ENCODE results near the gene STPG1.

The STPG1 gene

GRCh38 chr1:24403806-24404205, 9.8 kb downstream of the STPG1 start:
- H3K27me3 ChIP-seq (ENCODE audit: insufficient read depth, low read length), result no peaks in the 10 kb centered on the region
- H3K4me3 ChIP-seq (ENCODE audit: low read length), result no peak overlapping the region
- H3K36me3 ChIP-seq (ENCODE audit: insufficient read depth, low read length), result no peaks in the 10 kb centered on the region
- no peak overlapping the region for H2AFZ ChIP-seq (ENCODE audit: low read depth, low read length)
- H3K9me3 ChIP-seq (ENCODE audit: low read length), result no peaks in the 10 kb centered on the region
- no peaks in the 10 kb centered on the region for H3K4me1 ChIP-seq (ENCODE audit: insufficient read depth, low read length)

GRCh38 chr1:24400065-24400464, 13.5 kb downstream of the STPG1 start:
- no peaks in the 10 kb centered on the region for H3K4me1 ChIP-seq (ENCODE audit: insufficient read depth, low read length)
- no peaks in the 10 kb centered on the region for H3K36me3 ChIP-seq (ENCODE audit: insufficient read depth, low read length)
- H2AFZ ChIP-seq (ENCODE audit: low read depth, low read length), result no peak overlapping the region
- peaks cover 2% of the 10 kb centered on the region for H3K27me3 ChIP-seq (ENCODE audit: insufficient read depth, low read length)
- no peak overlapping the region for H3K4me3 ChIP-seq (ENCODE audit: low read length)
- H3K9me3 ChIP-seq (ENCODE audit: low read length), result no peaks in the 10 kb centered on the region

DNA sequence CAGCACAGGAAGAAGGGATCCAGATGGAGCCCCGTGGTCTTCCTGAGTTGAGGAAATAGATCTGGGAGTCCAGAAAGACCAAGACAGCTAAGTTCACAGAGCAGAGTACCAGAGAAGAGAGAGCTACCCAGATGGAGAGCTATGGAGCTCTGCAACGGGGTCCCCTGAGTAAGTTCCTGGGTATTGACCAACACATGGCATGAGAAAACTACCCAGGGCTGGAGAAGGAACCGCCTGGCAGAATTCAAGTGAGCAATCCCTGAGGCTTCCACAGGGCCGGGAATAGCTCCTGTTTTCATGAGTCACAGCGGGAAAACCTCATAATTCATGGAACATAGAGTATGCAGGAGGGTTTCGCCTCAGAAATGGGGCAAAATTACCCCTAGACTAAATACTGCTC, 19.7 kb downstream of the STPG1 start:
- Histone ChIP-seq H3K4me3 (ENCODE audit: low read length) (no peak overlapping the region), H3K27me3 (ENCODE audit: insufficient read depth, low read length) (peaks cover 2% of the 10 kb centered on the region), H3K36me3 (ENCODE audit: insufficient read depth, low read length) (no peaks in the 10 kb centered on the region), H2AFZ (ENCODE audit: low read depth, low read length) (no peak overlapping the region), H3K4me1 (ENCODE audit: insufficient read depth, low read length) (no peaks in the 10 kb centered on the region), H3K9me3 (ENCODE audit: low read length) (no peaks in the 10 kb centered on the region)

DNA sequence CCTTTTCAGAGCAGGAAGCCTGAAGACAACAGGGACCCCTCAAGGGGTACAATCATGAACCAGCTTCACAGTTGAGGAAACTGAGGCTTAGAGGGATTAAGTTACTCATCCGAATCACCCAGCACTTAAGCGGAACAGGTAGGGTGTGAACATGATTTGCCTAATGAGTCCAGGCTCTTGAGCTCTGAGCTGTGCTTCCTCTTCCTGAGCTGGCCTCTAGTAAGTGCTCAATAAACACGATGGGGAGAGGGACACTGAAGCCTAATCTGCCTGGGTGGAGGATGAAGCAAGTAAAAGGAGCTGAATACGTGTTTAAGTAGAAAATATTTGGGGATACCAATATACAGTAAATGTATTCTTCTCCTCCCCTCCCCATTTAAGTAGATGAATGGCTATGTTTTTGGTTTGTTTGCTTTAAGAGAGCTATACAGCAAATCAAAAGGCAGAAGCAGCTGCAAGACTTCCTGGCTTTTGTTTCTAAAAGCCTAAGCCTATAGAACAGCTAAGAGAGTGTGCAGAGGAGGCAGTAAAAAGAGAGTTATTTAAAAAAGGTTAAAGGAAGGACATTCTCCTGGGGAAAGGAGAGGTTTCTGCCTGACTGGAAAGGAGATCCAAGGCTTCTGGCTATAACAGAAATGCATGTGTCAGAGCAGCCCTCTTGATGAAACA, 20.5 kb downstream of the STPG1 start:
- Histone ChIP-seq H3K9me3 (ENCODE audit: low read length) (no peaks in the 10 kb centered on the region), H3K27me3 (ENCODE audit: insufficient read depth, low read length) (peaks cover 2% of the 10 kb centered on the region), H3K4me1 (ENCODE audit: insufficient read depth, low read length) (no peaks in the 10 kb centered on the region), H3K36me3 (ENCODE audit: insufficient read depth, low read length) (no peaks in the 10 kb centered on the region), H2AFZ (ENCODE audit: low read depth, low read length) (no peak overlapping the region), H3K4me3 (ENCODE audit: low read length) (no peak overlapping the region)

GRCh38 chr1:24392604-24392946, 21.0 kb downstream of the STPG1 start:
- Histone ChIP-seq H3K36me3 (ENCODE audit: insufficient read depth, low read length) (no peaks in the 10 kb centered on the region), H3K9me3 (ENCODE audit: low read length) (no peaks in the 10 kb centered on the region), H3K4me3 (ENCODE audit: low read length) (no peak overlapping the region), H2AFZ (ENCODE audit: low read depth, low read length) (no peak overlapping the region), H3K4me1 (ENCODE audit: insufficient read depth, low read length) (no peaks in the 10 kb centered on the region), H3K27me3 (ENCODE audit: insufficient read depth, low read length) (peaks cover 2% of the 10 kb centered on the region)

GRCh38 chr1:24391882-24392603, 21.5 kb downstream of the STPG1 start:
- no peak overlapping the region for H2AFZ ChIP-seq (ENCODE audit: low read depth, low read length)
- H3K27me3 ChIP-seq (ENCODE audit: insufficient read depth, low read length), result no peaks in the 10 kb centered on the region
- H3K4me3 ChIP-seq (ENCODE audit: low read length), result no peak overlapping the region
- no peaks in the 10 kb centered on the region for H3K9me3 ChIP-seq (ENCODE audit: low read length)
- no peaks in the 10 kb centered on the region for H3K4me1 ChIP-seq (ENCODE audit: insufficient read depth, low read length)
- H3K36me3 ChIP-seq (ENCODE audit: insufficient read depth, low read length), result no peaks in the 10 kb centered on the region

- H3K27me3 ChIP-seq (ENCODE audit: insufficient read depth, low read length), result no peaks in the 10 kb centered on the region
- H3K4me3 ChIP-seq (ENCODE audit: low read length), result no peak overlapping the region
- H3K4me1 ChIP-seq (ENCODE audit: insufficient read depth, low read length), result no peaks in the 10 kb centered on the region
- no peaks in the 10 kb centered on the region for H3K36me3 ChIP-seq (ENCODE audit: insufficient read depth, low read length)
- H3K9me3 ChIP-seq (ENCODE audit: low read length), result peaks cover 2% of the 10 kb centered on the region
- H2AFZ ChIP-seq (ENCODE audit: low read depth, low read length), result no peak overlapping the region
Measured at GRCh38 chr1:24390924-24391782, 22.4 kb downstream of the STPG1 start.

DNA sequence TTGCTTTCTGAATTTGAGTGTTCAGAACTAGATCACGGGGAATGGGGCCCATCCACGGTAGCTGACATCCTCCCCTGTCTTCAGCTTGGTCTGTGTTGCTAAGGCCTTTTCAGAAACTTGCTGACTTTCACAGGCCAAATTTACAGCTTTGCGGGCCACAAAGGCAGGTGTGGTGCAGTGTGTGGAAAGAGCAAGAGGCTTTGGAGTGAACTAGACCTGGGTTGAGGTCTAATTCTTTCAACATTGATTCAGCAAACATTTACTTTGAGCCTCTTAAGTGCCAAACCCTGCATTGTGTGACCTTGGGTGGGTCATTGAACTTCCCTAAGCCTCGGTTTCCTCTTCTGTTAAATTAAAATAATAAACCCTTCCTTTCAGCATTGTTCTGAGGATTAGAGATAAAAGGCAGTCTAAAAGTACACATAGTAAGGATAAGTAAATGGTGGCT, 24.3 kb downstream of the STPG1 start:
- Histone ChIP-seq H3K4me1 (ENCODE audit: insufficient read depth, low read length) (no peaks in the 10 kb centered on the region), H2AFZ (ENCODE audit: low read depth, low read length) (no peak overlapping the region), H3K27me3 (ENCODE audit: insufficient read depth, low read length) (no peaks in the 10 kb centered on the region), H3K36me3 (ENCODE audit: insufficient read depth, low read length) (no peaks in the 10 kb centered on the region), H3K9me3 (ENCODE audit: low read length) (peaks cover 2% of the 10 kb centered on the region), H3K4me3 (ENCODE audit: low read length) (no peak overlapping the region)

- no peaks in the 10 kb centered on the region for H3K27me3 ChIP-seq (ENCODE audit: insufficient read depth, low read length)
- no peaks in the 10 kb centered on the region for H3K4me1 ChIP-seq (ENCODE audit: insufficient read depth, low read length)
- no peak overlapping the region for H2AFZ ChIP-seq (ENCODE audit: low read depth, low read length)
- peaks cover 2% of the 10 kb centered on the region for H3K9me3 ChIP-seq (ENCODE audit: low read length)
- no peak overlapping the region for H3K4me3 ChIP-seq (ENCODE audit: low read length)
- no peaks in the 10 kb centered on the region for H3K36me3 ChIP-seq (ENCODE audit: insufficient read depth, low read length)
Measured at GRCh38 chr1:24388331-24388885, 25.2 kb downstream of the STPG1 start.

DNA sequence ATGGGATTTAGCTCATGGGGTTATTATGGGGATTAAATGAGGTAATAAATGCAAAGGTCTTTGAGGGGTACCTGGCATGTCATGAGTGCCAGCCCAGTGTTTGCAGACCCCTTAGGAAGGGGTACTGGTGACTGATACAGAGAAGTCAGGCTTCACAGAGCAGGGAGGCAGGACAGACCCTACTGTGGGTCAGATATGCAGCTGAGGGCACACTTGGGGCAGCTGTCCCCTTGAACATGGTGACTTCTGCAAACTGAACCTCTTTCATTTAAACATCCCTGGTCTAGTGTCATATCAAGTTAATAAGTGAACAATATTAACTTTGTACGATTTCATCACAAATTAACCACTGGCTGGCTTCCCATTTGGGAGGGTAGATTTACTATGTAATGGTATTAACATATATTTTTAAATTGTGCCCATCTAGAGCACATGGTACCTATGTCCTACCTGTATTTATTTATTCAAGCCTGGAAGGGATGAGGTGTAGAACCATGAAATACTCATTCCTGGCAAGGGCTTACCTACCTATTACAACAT, 25.9 kb downstream of the STPG1 start:
- H3K4me3 ChIP-seq (ENCODE audit: low read length), result no peak overlapping the region
- no peaks in the 10 kb centered on the region for H3K27me3 ChIP-seq (ENCODE audit: insufficient read depth, low read length)
- H3K36me3 ChIP-seq (ENCODE audit: insufficient read depth, low read length), result no peaks in the 10 kb centered on the region
- no peak overlapping the region for H2AFZ ChIP-seq (ENCODE audit: low read depth, low read length)
- peaks cover 2% of the 10 kb centered on the region for H3K9me3 ChIP-seq (ENCODE audit: low read length)
- H3K4me1 ChIP-seq (ENCODE audit: insufficient read depth, low read length), result no peaks in the 10 kb centered on the region

DNA sequence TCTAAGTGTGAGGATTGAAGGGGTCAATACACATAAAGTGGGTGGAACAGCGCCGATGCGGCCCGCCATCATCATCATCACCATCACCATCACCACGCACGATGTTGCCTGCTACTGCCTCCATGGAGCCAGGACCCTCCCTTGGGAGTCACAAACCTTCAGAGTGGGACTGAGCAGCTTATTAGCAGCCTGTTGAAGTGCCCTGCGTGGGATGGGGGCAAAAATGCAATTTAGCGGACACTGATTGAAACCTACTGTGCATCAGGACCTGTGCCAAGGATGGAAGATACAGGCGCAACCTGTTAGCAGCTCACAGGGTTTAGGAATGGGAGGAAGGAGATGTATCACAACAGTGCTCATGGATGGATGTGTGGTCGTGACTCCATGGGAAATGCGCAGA, 26.7 kb downstream of the STPG1 start:
- Histone ChIP-seq H2AFZ (ENCODE audit: low read depth, low read length) (no peak overlapping the region), H3K4me1 (ENCODE audit: insufficient read depth, low read length) (no peaks in the 10 kb centered on the region), H3K36me3 (ENCODE audit: insufficient read depth, low read length) (no peaks in the 10 kb centered on the region), H3K4me3 (ENCODE audit: low read length) (no peak overlapping the region), H3K9me3 (ENCODE audit: low read length) (peaks cover 2% of the 10 kb centered on the region), H3K27me3 (ENCODE audit: insufficient read depth, low read length) (no peaks in the 10 kb centered on the region)

- no peaks in the 10 kb centered on the region for H3K27me3 ChIP-seq (ENCODE audit: insufficient read depth, low read length)
- H3K4me3 ChIP-seq (ENCODE audit: low read length), result no peak overlapping the region
- peaks cover 2% of the 10 kb centered on the region for H3K9me3 ChIP-seq (ENCODE audit: low read length)
- H3K4me1 ChIP-seq (ENCODE audit: insufficient read depth, low read length), result no peaks in the 10 kb centered on the region
- H3K36me3 ChIP-seq (ENCODE audit: insufficient read depth, low read length), result no peaks in the 10 kb centered on the region
- H2AFZ ChIP-seq (ENCODE audit: low read depth, low read length), result no peak overlapping the region
Measured at GRCh38 chr1:24386241-24386640, 27.3 kb downstream of the STPG1 start.

All from neuron (in vitro differentiated cells).